Measurements from ENCODE around the gene WASF3. TPM values are rescaled to one million over a fixed set of nuclear protein-coding genes. Genes with fewer than 3 reads are reported as not detected.

The WASF3 gene
- total RNA-seq: 8.0 and 11.0 TPM in 2 replicates

GRCh38 chr13:26557393-26558073 is at the start of gene WASF3:
Gene WASF3 (plus strand): TSS chr13:26557683. CDS start chr13:26642271, 84,588 bp downstream.

Other genes with a start within 250 kb of the WASF3 start
- not detected in 2 replicates for gene GPR12, start 203.1 kb downstream of the WASF3 start, total RNA-seq